K562 treated with DMSO at 1 percent for 4 hours (cell line): ENCODE data around the gene DYRK1A. TPM values are rescaled to one million over a fixed set of nuclear protein-coding genes. Genes with fewer than 3 reads are reported as not detected.

Source experiments
- total RNA-seq: library from RNA; unstranded; fragments of 300-600 nt; gene quantifications from 2 replicates; pipeline ENCODE4 v1.2.3, GENCODE V29; 2022; ENCODE audit not compliant: insufficient read depth

The DYRK1A gene
- total RNA-seq: 12.5 and 25.3 TPM in 2 replicates

DNA sequence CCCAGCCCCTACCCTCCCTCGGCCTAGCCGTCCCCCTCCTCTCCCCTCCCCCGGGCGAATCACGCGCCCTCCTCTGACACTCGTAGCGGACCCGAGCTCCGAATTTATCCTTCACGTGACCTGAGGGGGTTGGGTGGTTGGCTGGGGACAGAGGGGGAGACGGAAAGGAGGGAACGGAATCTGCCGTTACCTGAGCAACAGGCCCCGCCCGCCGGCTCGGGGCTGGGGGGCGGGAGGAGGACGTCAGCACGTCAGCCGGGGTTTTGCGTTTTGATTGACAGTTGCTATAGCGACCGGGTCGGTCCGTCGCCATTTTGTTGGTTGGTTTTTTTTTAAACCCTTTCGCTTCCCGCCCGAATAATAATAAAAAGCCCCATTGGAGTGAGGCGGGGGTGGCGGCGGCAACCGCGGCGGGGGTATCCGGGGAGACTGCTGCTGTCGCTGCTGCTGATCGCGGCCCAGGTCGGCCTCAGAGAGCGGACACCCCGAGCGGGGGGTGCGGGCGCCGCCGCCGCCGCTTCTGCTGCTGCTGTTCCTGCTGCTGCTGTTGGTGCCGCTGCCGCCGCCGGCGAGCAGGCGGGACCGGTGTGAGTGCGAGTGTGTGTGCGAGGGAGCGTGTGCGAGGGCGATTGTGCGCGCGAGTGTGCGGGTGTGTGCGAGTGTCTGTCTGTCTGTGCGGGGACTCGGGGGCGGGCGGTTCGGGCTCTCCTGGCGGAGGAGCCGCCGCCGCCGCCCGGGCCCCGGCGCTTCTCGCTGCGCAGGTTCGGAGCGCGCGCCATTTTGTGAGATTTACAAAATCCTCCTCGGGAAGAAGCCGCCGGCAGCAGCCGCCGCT is at the start of gene DYRK1A:
Gene DYRK1A, plus strand, starts transcription at position 292 of the 835 bp plus-strand sequence. CDS start 53,602 bp downstream, outside the sequence.

Other genes with a start within 250 kb of the DYRK1A start
- gene VPS26C, start 99.4 kb upstream of the DYRK1A start, total RNA-seq: 37.4 and 44.3 TPM in 2 replicates